ENCODE data around the gene FAM163B.

FAM163B gene

GRCh38 chr9:133529874-133530273, 79.3 kb downstream of the FAM163B start:
- DNase-seq (ENCODE audit: low read depth in 3 of 3, low spot score in 1 of 3) = no peak

DNA sequence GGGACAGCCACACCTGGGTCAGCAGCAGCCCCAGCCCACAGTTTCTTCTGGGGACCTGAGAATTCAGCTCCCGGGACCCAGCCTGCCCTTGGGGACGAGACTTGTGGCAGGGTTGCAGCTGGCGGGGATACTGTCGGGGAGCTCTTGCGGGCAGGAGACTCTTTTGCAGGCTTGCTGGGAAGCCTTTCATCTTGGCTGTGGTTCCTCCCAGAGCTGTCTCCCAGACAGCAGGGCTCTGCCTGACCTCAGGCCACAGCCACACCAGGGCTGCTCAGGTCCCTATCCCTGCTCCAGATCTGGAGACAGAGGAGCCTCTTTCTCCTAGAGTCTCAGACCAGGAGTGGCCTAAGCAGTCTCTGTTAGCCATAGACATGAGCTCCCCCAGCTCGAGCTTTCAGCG, 79.7 kb downstream of the FAM163B start:
- DNase-seq (ENCODE audit: low read depth in 3 of 3, low spot score in 1 of 3) = no peak

DNA sequence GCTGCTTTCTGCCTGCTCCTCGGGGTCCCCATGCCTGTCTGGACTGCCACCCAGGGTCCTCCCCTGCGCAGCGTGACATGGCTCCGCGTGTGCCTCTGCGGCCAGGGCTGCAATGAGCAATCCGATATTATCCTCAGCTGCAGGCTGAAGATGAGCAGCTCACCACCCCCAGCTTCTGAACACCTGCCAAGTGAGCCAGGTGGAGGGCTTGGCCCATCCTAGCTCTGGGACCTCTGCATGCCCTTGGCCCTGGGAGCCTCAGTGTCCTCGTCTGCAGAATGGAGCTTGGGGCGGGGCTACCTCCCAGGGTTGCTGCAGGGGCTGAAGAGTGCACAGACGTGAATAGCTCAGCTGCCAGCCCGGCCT, 80.3 kb downstream of the FAM163B start:
- no peak for DNase-seq (ENCODE audit: low read depth in 3 of 3, low spot score in 1 of 3)

GRCh38 chr9:133528001-133528875, 81.0 kb downstream of the FAM163B start:
- DNase-seq (ENCODE audit: low read depth in 3 of 3, low spot score in 1 of 3) = no peak

- DNase-seq (ENCODE audit: low read depth in 3 of 3, low spot score in 1 of 3) = no peak
Observed at GRCh38 chr9:133527444-133527920, 81.7 kb downstream of the FAM163B start.

All from stimulated activated CD4-positive, alpha-beta T cell treated with anti-CD3 and anti-CD28 coated beads, TNF-alpha, amount 100 ng/mL, for 1 hour (primary cell).